Thoracic aorta (tissue), 2 donors: Measurements from ENCODE around the gene SLC25A1. TPM values are rescaled to one million over a fixed set of nuclear protein-coding genes. Genes with fewer than 3 reads are reported as not detected.

Experiments used
- ATAC-seq: fragments of 150-250 bp; one replicate; pipeline ENCODE4 v1.8.0; 2017; ENCODE audit warnings: low read depth; ENCODE audit not compliant: insufficient number of reproducible peaks, low FRiP score
- DNase-seq: peaks from one replicate; pipeline ENCODE4 v3.0.0-alpha.2; 2020; ENCODE audit warnings: low spot score
- H3K27ac ChIP-seq, 2 donors: fragments of 200-600 bp; sonication (generic); 1 replicate in 1 of 2; 2 replicates in 1 of 2; pipeline ENCODE4 v1.5.1; 2016; ENCODE audit warnings: mild to moderate bottlenecking in 2 of 2, moderate library complexity in 2 of 2
- H3K27me3 ChIP-seq: fragments of 200-600 bp; sonication (generic); replicated peaks from 2 replicates; pipeline ENCODE4 v1.6.0; 2016; ENCODE audit warnings: mild to moderate bottlenecking; ENCODE audit not compliant: insufficient read depth
- H3K36me3 ChIP-seq: fragments of 200-600 bp; sonication (generic); one replicate; pipeline ENCODE4 v1.5.1; 2016
- H3K4me1 ChIP-seq, 2 donors: fragments of 200-600 bp; sonication (generic); 1 replicate in 1 of 2; 2 replicates in 1 of 2; pipeline versions ENCODE4 v1.5.1 to v1.6.0; 2016; ENCODE audit warnings: low read depth in 2 of 2, mild to moderate bottlenecking in 1 of 2; ENCODE audit not compliant: control insufficient read depth in 1 of 2
- H3K4me3 ChIP-seq: fragments of 200-600 bp; sonication (generic); 2 replicates; pipeline ENCODE4 v1.5.1; 2016; ENCODE audit warnings: mild to moderate bottlenecking
- H3K9me3 ChIP-seq: fragments of 200-600 bp; sonication (generic); 2 replicates; pipeline ENCODE4 v1.5.1; 2016
- total RNA-seq, 2 donors: library from RNA; depleted of rRNA; stranded (reverse); fragments of >200 nt; gene quantifications; one replicate each; pipeline versions ENCODE4 v1.1.0 to v1.2.3, GENCODE V29; 2016
- TF ChIP-seq, protein P1 (sequence below): fragments of 200-600 bp; sonication (generic); IDR thresholded peaks from one replicate; pipeline ENCODE4 v1.5.1; 2019; ENCODE audit warnings: antibody characterized with exemption

Gene SLC25A1
- total RNA-seq, 2 donors from 2014 or later: 26.2 to 65.1 TPM

DNA sequence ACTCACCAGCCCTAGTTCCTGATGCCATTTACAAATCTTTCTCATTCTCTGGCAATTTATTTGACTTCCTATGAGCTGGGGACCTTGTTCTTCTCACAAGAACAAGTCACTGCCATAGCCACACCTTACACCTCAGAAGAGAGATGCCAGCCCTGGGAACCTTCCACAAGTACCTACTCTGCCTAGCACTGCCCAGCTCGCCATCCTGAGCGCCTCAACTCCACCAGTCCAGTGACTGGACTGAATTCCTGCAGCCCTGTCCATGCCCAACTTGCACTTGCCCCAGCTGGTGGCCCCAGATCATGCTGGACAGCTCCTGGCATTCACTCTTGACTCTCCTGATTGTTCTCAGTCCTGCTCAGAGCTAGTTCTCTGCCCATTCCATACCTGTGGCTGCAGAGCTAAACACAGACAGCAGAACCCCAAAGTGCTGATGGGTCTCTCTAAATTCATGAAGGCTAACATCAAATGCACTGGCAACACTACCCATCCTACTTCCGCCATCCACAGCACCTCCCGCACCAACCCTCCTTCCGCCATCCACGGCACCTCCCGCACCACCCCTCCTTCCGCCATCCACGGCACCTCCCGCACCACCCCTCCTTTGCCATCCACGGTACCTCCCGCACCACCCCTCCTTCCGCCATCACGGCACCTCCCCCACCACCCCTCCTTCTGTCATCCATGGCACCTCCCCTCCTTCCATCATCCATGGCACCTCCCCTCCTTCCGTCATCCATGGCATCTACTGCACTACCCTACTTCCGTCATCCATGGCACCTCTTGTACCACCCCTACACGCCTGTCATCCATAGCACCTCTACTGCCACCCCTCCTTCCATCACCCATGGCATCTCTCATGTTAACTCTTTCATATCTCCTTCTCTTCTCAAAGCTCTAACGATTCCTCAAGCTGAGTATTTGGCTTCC is 23.6 kb upstream of the SLC25A1 start:
- H3K9me3 ChIP-seq: no peaks in the 10 kb centered on the region
- TF ChIP-seq, protein P1, sequence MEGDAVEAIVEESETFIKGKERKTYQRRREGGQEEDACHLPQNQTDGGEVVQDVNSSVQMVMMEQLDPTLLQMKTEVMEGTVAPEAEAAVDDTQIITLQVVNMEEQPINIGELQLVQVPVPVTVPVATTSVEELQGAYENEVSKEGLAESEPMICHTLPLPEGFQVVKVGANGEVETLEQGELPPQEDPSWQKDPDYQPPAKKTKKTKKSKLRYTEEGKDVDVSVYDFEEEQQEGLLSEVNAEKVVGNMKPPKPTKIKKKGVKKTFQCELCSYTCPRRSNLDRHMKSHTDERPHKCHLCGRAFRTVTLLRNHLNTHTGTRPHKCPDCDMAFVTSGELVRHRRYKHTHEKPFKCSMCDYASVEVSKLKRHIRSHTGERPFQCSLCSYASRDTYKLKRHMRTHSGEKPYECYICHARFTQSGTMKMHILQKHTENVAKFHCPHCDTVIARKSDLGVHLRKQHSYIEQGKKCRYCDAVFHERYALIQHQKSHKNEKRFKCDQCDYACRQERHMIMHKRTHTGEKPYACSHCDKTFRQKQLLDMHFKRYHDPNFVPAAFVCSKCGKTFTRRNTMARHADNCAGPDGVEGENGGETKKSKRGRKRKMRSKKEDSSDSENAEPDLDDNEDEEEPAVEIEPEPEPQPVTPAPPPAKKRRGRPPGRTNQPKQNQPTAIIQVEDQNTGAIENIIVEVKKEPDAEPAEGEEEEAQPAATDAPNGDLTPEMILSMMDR: no peak
- DNase-seq: no peak

GRCh38 chr22:19201130-19201868 is 22.8 kb upstream of the SLC25A1 start:
- no peak for ATAC-seq
- Histone ChIP-seq H3K36me3 (no peaks in the 10 kb centered on the region), H3K4me1 (no peaks in the 10 kb centered on the region), H3K27ac (no peak overlapping the region), H3K9me3 (no peaks in the 10 kb centered on the region), H3K4me3 (no peak overlapping the region), H3K27me3 (no peaks in the 10 kb centered on the region)
- no peak for DNase-seq
- TF ChIP-seq, protein P1: no peak

More for the DNA sequence above, 23.6 kb upstream of the SLC25A1 start:
- Histone ChIP-seq H3K27me3 (no peaks in the 10 kb centered on the region), H3K4me3 (no peak overlapping the region), H3K36me3 (no peaks in the 10 kb centered on the region), H3K4me1 (no peaks in the 10 kb centered on the region), H3K27ac (no peak overlapping the region)
- no peak for ATAC-seq

DNA sequence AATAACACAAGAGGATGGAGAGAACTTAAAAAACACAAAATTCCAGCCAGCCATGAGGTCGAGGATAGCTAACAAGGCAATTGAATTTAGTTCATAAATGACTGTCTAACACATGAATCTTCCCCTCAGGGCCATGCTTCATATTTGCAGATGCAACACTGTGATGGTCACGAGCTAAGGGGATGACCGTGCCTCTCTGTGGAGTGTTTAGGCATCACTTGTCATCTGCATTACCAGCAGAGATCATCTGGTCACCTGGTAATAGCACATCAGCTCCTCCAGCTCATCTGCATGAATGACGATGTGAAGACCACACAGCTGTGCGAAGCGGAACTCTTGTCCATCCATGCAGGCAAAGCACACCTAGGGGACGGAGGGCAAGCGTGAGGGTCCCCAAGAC is 20.9 kb upstream of the SLC25A1 start:
- TF ChIP-seq, protein P1: no peak
- no peaks in the 10 kb centered on the region for H3K27me3 ChIP-seq
- no peak for DNase-seq
- H3K9me3 ChIP-seq: no peaks in the 10 kb centered on the region
- no peaks in the 10 kb centered on the region for H3K36me3 ChIP-seq
- H3K27ac ChIP-seq: no peak overlapping the region
- ATAC-seq: no peak
- no peak overlapping the region for H3K4me3 ChIP-seq
- H3K4me1 ChIP-seq: no peaks in the 10 kb centered on the region

DNA sequence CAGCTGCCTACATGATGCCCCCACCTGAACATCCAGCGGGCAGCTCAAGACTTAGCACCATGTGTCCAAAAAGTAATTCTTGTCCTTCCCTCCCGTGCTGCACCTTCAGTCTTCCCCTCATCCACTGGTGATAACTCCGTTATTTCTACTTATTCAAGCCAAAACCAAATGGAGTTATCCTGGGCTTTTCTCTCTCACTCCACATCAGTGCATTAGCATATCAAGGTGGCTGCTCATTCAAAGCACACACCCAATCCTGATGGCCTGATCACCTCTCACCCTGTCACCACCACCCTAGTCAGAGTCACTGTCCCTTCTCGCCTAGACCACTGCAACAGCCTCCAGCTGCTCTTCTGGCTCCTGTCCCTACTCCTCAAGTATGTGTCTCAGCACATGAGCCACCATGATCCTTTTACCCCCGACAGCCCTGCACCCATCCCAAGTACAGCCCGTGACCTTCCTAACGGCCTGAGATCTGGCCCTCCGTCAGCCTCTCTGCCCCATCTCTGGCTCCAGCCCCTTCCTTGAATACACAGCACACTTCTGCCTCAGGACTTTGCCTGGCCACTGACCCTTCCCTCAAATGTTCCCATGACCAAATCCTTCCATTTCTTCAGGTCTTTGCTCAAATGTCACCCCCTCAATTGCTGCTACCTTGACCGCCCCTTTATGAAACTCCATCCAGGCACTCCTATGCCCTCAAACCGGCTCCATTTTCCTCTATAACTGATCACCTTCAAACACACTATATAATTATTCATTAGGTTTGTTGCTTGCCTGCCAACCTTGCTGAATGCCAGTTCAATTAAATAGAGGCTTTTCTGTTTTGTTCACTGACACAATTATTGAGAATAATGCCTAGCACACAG is 19.7 kb upstream of the SLC25A1 start:
- H3K36me3 ChIP-seq: no peaks in the 10 kb centered on the region

More for the DNA sequence above, 19.7 kb upstream of the SLC25A1 start:
- DNase-seq: no peak
- Histone ChIP-seq H3K27ac (no peak overlapping the region), H3K4me1 (no peaks in the 10 kb centered on the region), H3K4me3 (no peak overlapping the region), H3K27me3 (no peaks in the 10 kb centered on the region), H3K9me3 (no peaks in the 10 kb centered on the region)
- TF ChIP-seq, protein P1: no peak
- no peak for ATAC-seq
